Kidney epithelial cell (primary cell): ENCODE measurements around the gene CD58. TPM values are rescaled to one million over a fixed set of nuclear protein-coding genes. Genes with fewer than 3 reads are reported as not detected.
A peak's percentile ranks its signal among the peaks of the same experiment; 100 is the strongest.

Source experiments
- DNase-seq: peaks from one replicate; pipeline ENCODE4 v3.0.0-alpha.2; 2010; ENCODE audit warnings: low read depth
- H3K27me3 ChIP-seq: 2 replicates; pipeline ENCODE4 v1.6.0; 2011; ENCODE audit warnings: low read length; ENCODE audit not compliant: control insufficient read depth, insufficient read depth
- H3K36me3 ChIP-seq: 2 replicates; pipeline ENCODE4 v1.5.1; 2011; ENCODE audit warnings: low read length; ENCODE audit not compliant: control insufficient read depth, insufficient read depth
- H3K4me3 ChIP-seq: 2 replicates; pipeline ENCODE4 v1.5.1; 2011; ENCODE audit warnings: low read depth, mild to moderate bottlenecking, control low read depth, low read length
- total RNA-seq: library from RNA; depleted of rRNA; stranded (reverse); fragments of >200 nt; gene quantifications from 2 replicates; pipeline ENCODE4 v1.2.3, GENCODE V29; 2015
- TF ChIP-seq, protein P1 (sequence below): IDR thresholded peaks from 2 replicates; pipeline ENCODE4 v1.5.1; 2011; ENCODE audit warnings: mild to moderate bottlenecking, moderate library complexity, low read length, control low read depth, inconsistent platforms; ENCODE audit not compliant: insufficient read depth, poor library complexity, severe bottlenecking

CD58 gene
- total RNA-seq, 1 donor from 2014 or later: 25.4 TPM

DNA sequence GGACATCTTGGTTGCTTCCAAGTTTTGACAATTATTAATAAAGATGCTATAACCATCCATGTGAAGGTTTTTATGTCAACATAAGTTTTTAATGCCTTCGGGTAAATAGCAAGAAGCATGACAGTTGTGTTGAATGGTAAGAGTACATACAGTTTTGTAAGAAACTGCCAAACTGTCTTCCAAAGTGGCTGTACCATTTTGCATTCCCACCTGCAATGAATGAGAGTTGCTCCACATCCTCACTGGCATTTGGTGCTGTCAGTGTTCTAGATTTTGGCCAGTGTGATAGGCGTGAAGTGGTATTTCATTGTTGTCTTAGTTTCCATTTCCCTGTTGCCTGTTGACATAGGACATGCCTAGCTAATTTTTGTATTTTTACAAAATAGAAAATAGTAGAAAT, 45.4 kb downstream of the CD58 start:
- Histone ChIP-seq H3K27me3 (no peaks in the 10 kb centered on the region), H3K4me3 (no peak overlapping the region), H3K36me3 (no peaks in the 10 kb centered on the region)
- TF ChIP-seq, protein P1, sequence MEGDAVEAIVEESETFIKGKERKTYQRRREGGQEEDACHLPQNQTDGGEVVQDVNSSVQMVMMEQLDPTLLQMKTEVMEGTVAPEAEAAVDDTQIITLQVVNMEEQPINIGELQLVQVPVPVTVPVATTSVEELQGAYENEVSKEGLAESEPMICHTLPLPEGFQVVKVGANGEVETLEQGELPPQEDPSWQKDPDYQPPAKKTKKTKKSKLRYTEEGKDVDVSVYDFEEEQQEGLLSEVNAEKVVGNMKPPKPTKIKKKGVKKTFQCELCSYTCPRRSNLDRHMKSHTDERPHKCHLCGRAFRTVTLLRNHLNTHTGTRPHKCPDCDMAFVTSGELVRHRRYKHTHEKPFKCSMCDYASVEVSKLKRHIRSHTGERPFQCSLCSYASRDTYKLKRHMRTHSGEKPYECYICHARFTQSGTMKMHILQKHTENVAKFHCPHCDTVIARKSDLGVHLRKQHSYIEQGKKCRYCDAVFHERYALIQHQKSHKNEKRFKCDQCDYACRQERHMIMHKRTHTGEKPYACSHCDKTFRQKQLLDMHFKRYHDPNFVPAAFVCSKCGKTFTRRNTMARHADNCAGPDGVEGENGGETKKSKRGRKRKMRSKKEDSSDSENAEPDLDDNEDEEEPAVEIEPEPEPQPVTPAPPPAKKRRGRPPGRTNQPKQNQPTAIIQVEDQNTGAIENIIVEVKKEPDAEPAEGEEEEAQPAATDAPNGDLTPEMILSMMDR: no peak
- no peak for DNase-seq

DNA sequence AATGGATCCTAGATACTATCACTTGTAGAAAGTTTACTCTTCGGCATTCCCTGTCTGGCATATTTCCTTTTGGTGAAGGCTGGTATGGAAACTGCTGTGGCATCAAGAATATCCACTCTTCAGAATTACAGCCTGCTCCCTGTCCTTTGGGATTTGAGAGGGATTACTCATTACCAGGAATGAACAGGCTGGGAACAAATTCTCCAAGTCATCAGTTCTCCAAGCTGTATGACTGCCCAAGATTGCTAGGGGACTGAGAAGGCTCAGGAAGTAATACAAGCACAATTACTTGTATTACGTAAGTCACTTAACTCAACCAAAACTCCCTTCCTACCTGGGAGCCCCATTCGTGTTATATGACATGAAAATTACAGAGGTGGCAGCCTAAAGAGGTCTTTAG, 49.6 kb downstream of the CD58 start:
- TF ChIP-seq, protein P1: no peak
- H3K4me3 ChIP-seq: no peak overlapping the region
- no peak for DNase-seq
- H3K36me3 ChIP-seq: no peaks in the 10 kb centered on the region
- H3K27me3 ChIP-seq: no peaks in the 10 kb centered on the region

DNA sequence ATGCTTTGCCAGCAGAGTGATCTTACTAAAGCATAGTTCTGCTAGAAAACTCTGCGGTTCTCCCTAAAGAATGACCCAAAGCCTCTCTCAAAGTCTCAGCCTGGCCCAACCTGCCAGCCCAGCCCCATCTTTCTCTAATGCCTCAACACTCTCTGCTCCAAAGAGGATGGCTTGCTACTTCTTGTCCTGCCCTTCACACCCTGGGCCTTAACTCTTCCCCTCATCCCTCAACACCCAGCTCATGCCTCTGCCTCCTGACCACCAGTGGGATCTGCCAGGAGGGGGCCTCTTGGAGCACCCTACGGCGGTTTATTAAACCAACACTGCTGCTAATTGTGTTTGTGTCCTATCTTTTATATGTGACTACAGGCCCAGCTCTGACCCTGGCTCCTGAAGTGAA, 52.4 kb downstream of the CD58 start:
- Histone ChIP-seq H3K4me3 (no peak overlapping the region), H3K27me3 (no peaks in the 10 kb centered on the region), H3K36me3 (no peaks in the 10 kb centered on the region)
- TF ChIP-seq, protein P1: no peak
- no peak for DNase-seq

DNA sequence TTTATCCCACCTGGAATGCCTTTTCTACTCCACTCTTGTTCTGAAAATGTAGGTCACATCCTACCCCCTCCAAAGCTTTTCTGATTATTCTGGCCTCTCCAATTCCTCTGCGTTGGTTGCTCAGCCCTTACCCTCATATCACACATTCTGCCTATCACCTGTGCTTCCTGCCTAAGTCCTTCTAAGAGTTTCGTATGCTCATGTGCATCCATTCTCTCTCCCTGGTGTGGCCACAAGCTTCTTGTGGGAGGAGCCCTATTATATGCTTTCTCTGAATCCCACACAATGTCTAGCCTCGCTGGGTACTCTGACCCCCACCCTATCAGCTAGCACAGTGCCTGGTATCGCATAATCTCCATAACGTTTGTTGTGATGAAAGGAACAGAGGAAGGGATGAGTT, 54.2 kb downstream of the CD58 start:
- DNase-seq: no peak
- H3K4me3 ChIP-seq: no peak overlapping the region
- no peaks in the 10 kb centered on the region for H3K27me3 ChIP-seq
- H3K36me3 ChIP-seq: no peaks in the 10 kb centered on the region
- TF ChIP-seq, protein P1: no peak

DNA sequence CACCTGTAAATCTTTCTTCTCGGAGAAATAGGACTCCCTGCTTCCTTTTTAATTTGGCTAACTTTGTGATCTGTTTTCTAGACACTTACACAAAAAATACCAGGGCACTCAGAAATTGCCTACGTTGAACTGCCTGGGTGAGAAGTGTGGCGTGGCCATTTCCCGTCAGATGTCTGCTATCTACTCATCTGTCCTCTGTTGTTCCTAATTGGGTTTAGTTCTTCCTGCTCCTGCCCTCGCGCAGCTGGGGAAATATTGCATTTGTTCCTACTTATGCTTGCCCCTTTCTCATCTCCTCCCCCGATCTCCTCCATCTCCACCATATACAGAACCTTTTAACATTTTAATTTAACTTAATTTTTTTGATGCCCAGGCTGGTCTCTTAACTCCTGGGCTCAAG, 55.1 kb downstream of the CD58 start:
- DNase-seq: no peak
- H3K4me3 ChIP-seq: no peak overlapping the region
- no peaks in the 10 kb centered on the region for H3K36me3 ChIP-seq
- no peaks in the 10 kb centered on the region for H3K27me3 ChIP-seq
- TF ChIP-seq, protein P1: no peak

DNA sequence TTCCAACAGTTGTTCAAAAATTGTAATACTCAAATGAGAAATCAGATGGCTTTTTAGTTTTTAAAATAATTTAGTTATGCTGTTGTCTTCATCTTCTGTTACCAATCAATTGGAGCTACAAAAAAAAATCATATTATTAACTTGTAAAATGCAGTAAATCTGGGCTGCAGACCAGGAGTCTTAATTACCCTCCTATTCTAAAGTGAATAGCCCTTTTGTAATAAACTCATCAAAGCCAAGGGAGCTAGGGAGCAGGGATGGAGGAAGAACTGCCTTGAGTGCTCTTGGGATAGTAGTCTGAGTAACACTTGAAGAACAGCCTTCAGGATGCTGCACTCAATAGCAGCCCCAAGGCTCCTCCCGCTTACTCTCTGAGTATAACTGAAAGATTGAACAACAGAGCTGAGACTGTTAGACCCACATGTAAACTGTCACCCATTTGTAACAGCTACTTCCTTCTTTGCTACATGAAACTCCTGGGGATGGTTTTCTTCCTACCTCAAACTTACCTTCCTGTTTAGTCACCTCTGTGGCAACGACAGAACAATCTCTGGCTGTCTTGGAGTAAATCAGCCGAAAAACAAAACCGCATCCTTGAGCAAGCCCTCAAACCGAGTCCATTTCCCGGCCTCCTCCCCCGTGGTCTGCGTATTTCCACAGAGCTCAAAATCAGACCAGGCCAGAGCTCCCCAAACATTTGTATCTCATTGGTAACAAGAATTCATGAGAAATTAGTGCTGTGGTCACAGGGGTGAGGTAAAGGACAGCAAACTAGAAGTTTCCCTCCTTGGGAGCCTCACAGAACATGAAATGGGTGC, 55.9 kb downstream of the CD58 start:
- TF ChIP-seq, protein P1: no peak
- Histone ChIP-seq H3K27me3 (no peaks in the 10 kb centered on the region), H3K36me3 (no peaks in the 10 kb centered on the region), H3K4me3 (no peak overlapping the region)
- peak; percentile 82 for DNase-seq
